Stimulated activated memory B cell treated with anti-CD40 and anti-IgM and Interleukin-4, amounts not matched to agents 10 μg/mL and 1 μg/mL and 100 μg/mL, for 72 hours (primary cell): ENCODE data around the gene FOXJ2.
"Not testable (repeated sequence)": the region's sequence is repeated elsewhere in the genome, so short reads cannot be mapped to it uniquely, and the experiment has no call there.

ENCODE experiments used
- ATAC-seq: fragments of 150-1000 bp; cut with Tn5 transposase; 2 replicates; pipeline ENCODE4 v1.10.0; 2021
- H3K27ac Mint-ChIP-seq: one replicate; pipeline ENCODE4 v1.8.0; 2022; ENCODE audit warnings: mild to moderate bottlenecking, mixed read lengths
- H3K27me3 Mint-ChIP-seq: one replicate; pipeline ENCODE4 v1.8.0; 2022; ENCODE audit warnings: mixed read lengths
- H3K36me3 Mint-ChIP-seq: one replicate; pipeline ENCODE4 v1.8.0; 2022; ENCODE audit warnings: mixed read lengths
- H3K4me1 Mint-ChIP-seq: one replicate; pipeline ENCODE4 v1.8.0; 2022; ENCODE audit warnings: mixed read lengths
- H3K4me3 Mint-ChIP-seq: one replicate; pipeline ENCODE4 v1.8.0; 2022; ENCODE audit warnings: mild to moderate bottlenecking, moderate library complexity, mixed read lengths
- H3K9me3 Mint-ChIP-seq: one replicate; pipeline ENCODE4 v1.8.0; 2022; ENCODE audit warnings: mixed read lengths

FOXJ2 gene

DNA sequence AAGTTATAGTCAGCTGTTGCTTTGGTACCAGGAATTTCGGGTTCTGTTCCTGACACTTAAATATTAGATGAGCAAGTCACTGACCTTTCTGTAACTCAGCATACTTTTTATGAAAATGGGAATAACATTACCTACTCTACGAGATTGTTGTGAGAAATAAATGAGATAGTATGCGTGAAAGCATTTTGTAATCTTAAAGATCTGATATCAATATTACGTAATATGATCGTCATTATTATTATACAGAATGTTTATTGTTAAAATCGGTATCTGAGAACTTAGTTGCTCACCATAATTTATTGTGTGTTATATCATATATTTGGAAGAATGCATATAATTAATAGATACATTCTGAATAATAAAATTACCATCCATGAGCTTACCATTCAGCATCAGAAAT is 43.4 kb downstream of the FOXJ2 start:
- H3K27ac Mint-ChIP-seq = no peak overlapping the region
- no peak overlapping the region for H3K4me3 Mint-ChIP-seq
- H3K4me1 Mint-ChIP-seq = peaks cover 15% of the 10 kb centered on the region
- H3K27me3 Mint-ChIP-seq = peaks cover 8% of the 10 kb centered on the region
- H3K9me3 Mint-ChIP-seq = no peaks in the 10 kb centered on the region
- no peaks in the 10 kb centered on the region for H3K36me3 Mint-ChIP-seq
- no peak for ATAC-seq

DNA sequence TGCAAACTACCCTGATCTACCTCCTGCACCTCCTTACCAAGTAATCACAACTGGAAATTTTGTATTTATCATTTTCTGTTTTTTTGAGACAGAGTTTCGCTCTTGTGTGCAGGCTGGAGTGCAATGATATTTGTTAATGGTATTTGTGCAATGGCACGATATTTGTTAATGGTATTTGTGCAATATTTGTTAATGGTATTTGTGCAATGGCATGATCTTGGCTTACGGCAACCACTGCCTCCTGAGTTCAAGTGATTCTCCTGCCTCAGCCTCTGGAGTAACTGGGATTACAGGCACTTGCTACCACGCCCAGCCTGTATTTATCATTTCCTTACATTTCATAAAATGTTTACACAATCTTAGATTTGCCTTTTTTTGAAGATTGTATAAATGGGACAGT is 43.9 kb downstream of the FOXJ2 start:
- H3K27ac Mint-ChIP-seq = no peak overlapping the region
- peaks cover 8% of the 10 kb centered on the region for H3K27me3 Mint-ChIP-seq
- ATAC-seq = no peak
- no peaks in the 10 kb centered on the region for H3K9me3 Mint-ChIP-seq
- H3K36me3 Mint-ChIP-seq = no peaks in the 10 kb centered on the region
- no peak overlapping the region for H3K4me3 Mint-ChIP-seq
- peaks cover 15% of the 10 kb centered on the region for H3K4me1 Mint-ChIP-seq

DNA sequence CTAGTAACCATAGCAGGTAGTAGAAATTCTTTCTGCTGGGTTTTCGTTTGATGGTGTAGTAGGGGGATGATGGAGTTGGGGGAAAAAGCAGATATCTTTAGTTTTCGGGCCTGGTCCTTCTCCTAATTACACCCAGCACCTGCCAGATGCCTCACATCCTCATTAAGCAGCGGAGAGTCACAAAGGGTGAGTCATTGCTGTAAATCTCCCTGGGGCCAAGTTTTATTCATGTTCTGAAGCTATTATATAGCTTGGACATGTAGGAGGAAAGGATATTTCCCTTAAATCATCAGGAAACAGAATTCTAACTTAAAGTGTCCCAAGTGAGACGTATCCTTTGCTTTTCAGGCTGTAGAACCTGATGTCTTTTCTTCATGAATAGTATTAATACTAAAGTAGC is 44.7 kb downstream of the FOXJ2 start:
- peaks cover 15% of the 10 kb centered on the region for H3K4me1 Mint-ChIP-seq
- ATAC-seq = no peak
- peaks cover 8% of the 10 kb centered on the region for H3K27me3 Mint-ChIP-seq
- no peaks in the 10 kb centered on the region for H3K9me3 Mint-ChIP-seq
- H3K27ac Mint-ChIP-seq = no peak overlapping the region
- no peaks in the 10 kb centered on the region for H3K36me3 Mint-ChIP-seq
- no peak overlapping the region for H3K4me3 Mint-ChIP-seq

DNA sequence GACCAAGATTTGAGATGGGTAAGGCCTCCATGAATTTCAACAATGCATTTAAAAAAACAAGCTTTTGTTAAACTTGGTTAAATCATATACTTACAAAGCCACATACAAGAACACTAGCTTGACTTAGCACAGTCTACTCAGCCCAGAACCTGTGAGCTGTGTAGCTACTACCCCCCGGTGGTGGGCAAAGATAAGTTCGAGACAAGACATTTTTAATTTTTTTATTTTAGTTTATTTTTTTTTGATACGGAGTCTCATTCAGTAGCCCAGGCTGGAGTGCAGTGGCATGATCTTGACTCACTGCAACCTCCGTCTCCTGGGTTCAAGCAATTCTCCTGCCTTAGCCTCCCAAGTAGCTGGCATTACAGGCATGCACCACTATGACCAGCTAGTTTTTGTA is 45.9 kb downstream of the FOXJ2 start:
- Mint-ChIP-seq H3K4me1 (peaks cover 26% of the 10 kb centered on the region), H3K27me3 (peaks cover 1% of the 10 kb centered on the region), H3K9me3 (no peaks in the 10 kb centered on the region), H3K4me3 (no peak overlapping the region), H3K27ac (peak overlapping the region; percentile 61), H3K36me3 (no peaks in the 10 kb centered on the region)
- ATAC-seq = no peak

DNA sequence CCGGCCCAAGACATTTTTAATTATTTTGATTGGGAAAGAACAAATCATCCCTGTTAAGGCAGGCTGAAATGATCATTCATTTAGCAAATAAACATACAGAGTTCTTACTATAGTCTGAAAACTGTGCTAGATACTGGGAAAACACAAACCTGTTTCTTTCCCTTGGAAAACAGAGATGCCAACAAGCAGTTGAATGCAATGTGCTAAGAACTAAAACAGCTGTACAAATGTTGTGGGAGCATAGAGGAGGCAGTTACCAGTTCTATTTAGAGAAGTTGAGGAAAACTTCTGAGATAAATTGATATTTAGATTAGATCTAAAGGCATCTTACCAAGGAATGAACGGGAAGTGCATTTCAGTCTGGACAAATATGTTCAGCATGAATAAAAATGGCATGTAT is 46.4 kb downstream of the FOXJ2 start:
- no peaks in the 10 kb centered on the region for H3K27me3 Mint-ChIP-seq
- ATAC-seq = no peak
- H3K9me3 Mint-ChIP-seq = no peaks in the 10 kb centered on the region
- H3K27ac Mint-ChIP-seq = peak overlapping the region; percentile 61
- H3K4me3 Mint-ChIP-seq = no peak overlapping the region
- H3K4me1 Mint-ChIP-seq = peaks cover 31% of the 10 kb centered on the region
- no peaks in the 10 kb centered on the region for H3K36me3 Mint-ChIP-seq

DNA sequence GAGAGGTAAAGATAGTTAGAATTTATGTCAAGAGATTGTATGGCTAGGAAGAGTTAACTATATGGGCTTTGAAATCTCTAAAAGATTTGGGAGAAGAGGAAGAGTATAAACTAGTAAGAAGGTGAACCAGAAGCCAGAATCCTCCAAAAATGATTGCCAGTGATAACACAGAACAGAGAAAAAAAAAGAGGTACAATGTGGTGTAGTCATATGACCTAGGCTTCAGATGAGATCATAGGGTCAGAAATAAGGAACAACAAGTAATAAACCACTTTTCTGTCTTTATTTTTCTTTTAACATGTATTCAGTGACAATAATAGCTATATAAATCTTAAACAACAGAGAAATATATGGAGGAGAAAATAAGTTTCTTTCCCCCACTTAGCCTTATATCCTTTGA is 47.6 kb downstream of the FOXJ2 start:
- Mint-ChIP-seq H3K4me1 (peaks cover 42% of the 10 kb centered on the region), H3K27me3 (no peaks in the 10 kb centered on the region), H3K36me3 (peaks cover 1% of the 10 kb centered on the region), H3K9me3 (no peaks in the 10 kb centered on the region), H3K4me3 (no peak overlapping the region), H3K27ac (peak overlapping the region; percentile 61)
- no peak for ATAC-seq

DNA sequence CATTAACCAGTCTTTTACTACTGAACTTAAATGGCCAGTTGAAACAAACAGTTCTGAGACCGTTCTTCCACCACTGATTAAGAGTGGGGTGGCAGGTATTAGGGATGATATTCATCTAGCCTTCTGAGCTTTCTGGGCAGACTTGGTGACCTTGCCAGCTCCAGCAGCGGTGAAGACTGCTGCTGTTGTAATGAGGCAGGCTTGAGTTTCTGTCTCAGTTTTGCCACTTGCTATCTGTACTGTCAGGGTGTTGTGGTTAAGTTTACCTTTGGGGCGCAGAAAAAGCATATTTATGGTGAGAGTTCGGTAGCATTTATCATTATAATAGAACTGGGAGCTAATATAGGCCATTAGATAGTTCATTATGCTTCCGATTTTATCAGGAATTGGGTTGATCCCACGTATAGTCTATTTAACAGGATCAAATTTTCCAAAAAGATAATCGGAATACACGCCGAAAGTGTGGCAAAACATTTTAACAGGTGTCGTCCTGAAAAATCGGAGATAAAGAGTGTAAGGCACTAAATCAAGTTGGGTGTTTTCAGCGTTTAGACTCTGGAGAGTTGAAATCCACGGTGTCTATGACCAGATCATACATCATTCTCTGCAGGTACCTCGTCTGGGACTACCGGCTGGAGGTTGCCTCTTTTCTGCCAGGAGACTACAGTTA is 48.9 kb downstream of the FOXJ2 start:
- no peak for ATAC-seq

DNA sequence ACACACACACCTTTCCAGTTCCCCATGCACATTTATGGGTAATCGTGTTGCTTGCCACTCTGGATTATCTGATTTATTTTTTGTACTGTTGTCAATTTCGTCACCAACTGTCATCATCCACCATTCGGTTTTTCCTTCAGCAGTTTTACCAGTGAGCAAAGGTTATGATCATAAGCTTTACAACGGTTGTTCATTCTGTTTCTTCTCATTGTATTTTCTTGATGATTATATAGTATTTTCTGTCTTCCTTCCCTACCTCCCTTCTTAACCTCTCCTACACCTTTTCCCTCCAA is 50.2 kb downstream of the FOXJ2 start:
- Mint-ChIP-seq H3K27me3 (no peaks in the 10 kb centered on the region), H3K9me3 (no peaks in the 10 kb centered on the region), H3K4me1 (peaks cover 50% of the 10 kb centered on the region), H3K36me3 (peaks cover 6% of the 10 kb centered on the region), H3K27ac (peak overlapping the region; percentile 98), H3K4me3 (peak overlapping the region; percentile 99)
- no peak for ATAC-seq

More for the DNA sequence above, 48.9 kb downstream of the FOXJ2 start:
- H3K4me3 Mint-ChIP-seq = peak overlapping the region; percentile 99
- peaks cover 47% of the 10 kb centered on the region for H3K4me1 Mint-ChIP-seq
- H3K27me3 Mint-ChIP-seq = no peaks in the 10 kb centered on the region
- H3K36me3 Mint-ChIP-seq = peaks cover 6% of the 10 kb centered on the region
- H3K9me3 Mint-ChIP-seq = no peaks in the 10 kb centered on the region
- peak overlapping the region; percentile 98 for H3K27ac Mint-ChIP-seq

DNA sequence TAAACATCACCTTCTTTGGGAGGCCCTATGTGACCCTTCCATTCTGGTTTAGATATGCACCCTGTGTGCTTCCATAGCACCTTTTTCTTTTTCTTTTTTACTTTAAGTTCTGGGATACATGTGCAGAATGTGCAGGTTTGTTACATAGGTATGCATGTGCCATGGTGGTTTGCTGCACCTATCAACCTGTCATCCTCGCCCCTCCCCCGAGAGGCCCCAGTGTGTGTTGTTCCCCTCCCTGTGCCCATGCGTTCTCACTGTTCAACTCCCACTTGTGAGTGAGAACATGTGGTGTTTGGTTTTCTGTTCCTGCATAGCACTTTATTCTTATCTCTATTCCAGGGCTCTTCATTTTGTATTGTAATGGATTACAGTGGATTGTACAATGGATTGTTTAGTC is 51.8 kb downstream of the FOXJ2 start:
- Mint-ChIP-seq H3K27ac (peak overlapping the region; percentile 98), H3K4me3 (peak overlapping the region; percentile 56), H3K4me1 (peaks cover 60% of the 10 kb centered on the region), H3K36me3 (peaks cover 11% of the 10 kb centered on the region)
- not testable (repeated sequence) for H3K27me3 Mint-ChIP-seq, ATAC-seq, H3K9me3 Mint-ChIP-seq

DNA sequence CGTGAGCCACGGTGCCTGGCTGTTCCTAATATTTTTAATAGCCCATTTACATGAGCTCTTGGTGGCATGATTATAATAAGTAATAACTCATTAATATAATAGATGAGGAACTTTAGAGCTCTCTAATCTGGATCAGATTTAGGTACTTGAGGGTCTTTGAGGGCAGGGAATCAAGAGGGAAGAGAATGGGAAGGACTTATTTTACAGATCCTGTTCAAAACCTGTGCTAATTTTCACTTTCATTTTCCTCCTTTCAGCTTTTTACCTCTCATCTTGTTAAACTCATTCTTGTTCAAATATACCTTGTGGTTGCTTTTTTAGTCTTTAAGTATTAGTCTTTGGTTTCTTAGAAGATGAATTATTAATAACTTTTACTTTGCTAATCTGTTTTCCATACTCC is 55.1 kb downstream of the FOXJ2 start:
- peaks cover 43% of the 10 kb centered on the region for H3K36me3 Mint-ChIP-seq
- H3K4me1 Mint-ChIP-seq = peaks cover 54% of the 10 kb centered on the region
- no peak for ATAC-seq
- no peaks in the 10 kb centered on the region for H3K27me3 Mint-ChIP-seq
- H3K4me3 Mint-ChIP-seq = peak overlapping the region; percentile 45
- peak overlapping the region; percentile 77 for H3K27ac Mint-ChIP-seq
- no peaks in the 10 kb centered on the region for H3K9me3 Mint-ChIP-seq

DNA sequence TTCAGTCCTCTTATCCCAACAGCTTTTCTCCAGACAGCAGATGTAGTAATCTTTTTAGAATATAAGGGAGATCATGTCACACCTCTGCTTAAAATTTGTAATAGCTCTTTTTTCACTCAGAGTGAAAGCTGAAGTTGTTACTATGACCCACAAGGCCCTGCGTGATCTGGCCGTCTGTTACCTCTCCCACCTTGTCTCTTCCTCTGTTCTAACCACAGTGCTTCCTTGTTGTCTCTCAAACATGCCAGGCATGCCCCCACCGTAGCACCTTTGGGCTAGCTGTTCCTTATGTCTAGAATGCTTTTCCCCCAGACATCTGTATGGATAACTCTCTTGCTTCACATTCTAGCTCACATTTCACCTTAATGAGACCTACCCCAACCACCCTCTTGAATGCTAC is 56.1 kb downstream of the FOXJ2 start:
- H3K27me3 Mint-ChIP-seq = no peaks in the 10 kb centered on the region
- peaks cover 45% of the 10 kb centered on the region for H3K4me1 Mint-ChIP-seq
- peak overlapping the region; percentile 77 for H3K27ac Mint-ChIP-seq
- ATAC-seq = peak; percentile 88
- H3K4me3 Mint-ChIP-seq = peak overlapping the region; percentile 45
- H3K9me3 Mint-ChIP-seq = no peaks in the 10 kb centered on the region
- peaks cover 52% of the 10 kb centered on the region for H3K36me3 Mint-ChIP-seq

DNA sequence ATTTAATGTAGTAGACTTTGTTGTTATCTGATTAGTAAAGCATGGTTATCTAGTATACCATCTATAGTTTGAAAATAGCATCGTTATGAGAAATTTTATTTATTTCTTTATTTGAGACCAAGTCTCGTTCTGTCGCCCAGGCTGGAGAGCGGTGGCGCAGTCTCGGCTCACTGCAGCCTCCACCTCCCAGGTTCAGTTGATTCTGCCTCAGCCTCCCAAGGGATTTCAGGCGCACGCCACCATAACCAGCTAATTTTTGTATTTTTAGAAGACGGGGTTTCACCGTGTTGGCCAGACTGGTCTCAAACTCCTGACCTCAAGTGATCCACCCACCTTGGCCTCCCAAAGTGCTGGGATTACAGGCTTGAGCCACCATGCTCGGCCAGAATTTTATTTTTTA is 56.8 kb downstream of the FOXJ2 start:
- ATAC-seq = peak; percentile 43
- peaks cover 38% of the 10 kb centered on the region for H3K4me1 Mint-ChIP-seq
- not testable (repeated sequence) for H3K4me3 Mint-ChIP-seq, H3K27me3 Mint-ChIP-seq, H3K9me3 Mint-ChIP-seq
- peaks cover 57% of the 10 kb centered on the region for H3K36me3 Mint-ChIP-seq
- H3K27ac Mint-ChIP-seq = peak overlapping the region; percentile 77

DNA sequence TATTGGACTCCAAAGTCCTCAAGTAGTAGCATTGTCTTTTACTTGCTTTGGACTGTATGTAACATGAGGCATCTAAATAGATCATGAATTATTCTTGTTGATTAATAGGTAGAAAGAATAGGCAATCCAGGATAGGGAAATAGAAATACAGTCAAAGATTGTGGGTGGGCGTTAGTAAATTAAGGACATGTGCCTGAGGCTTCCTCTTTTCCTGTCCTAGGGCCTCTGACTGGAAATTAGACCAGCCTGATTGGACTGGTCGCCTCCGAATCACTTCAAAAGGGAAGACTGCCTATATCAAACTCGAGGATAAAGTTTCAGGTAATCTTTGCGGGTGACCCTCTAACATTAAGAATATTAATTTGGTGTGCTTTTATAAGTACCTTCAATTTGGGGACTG is 57.2 kb downstream of the FOXJ2 start:
- H3K4me3 Mint-ChIP-seq = no peak overlapping the region
- ATAC-seq = no peak
- peaks cover 34% of the 10 kb centered on the region for H3K4me1 Mint-ChIP-seq
- no peaks in the 10 kb centered on the region for H3K9me3 Mint-ChIP-seq
- peak overlapping the region; percentile 77 for H3K27ac Mint-ChIP-seq
- H3K36me3 Mint-ChIP-seq = peaks cover 62% of the 10 kb centered on the region
- no peaks in the 10 kb centered on the region for H3K27me3 Mint-ChIP-seq

DNA sequence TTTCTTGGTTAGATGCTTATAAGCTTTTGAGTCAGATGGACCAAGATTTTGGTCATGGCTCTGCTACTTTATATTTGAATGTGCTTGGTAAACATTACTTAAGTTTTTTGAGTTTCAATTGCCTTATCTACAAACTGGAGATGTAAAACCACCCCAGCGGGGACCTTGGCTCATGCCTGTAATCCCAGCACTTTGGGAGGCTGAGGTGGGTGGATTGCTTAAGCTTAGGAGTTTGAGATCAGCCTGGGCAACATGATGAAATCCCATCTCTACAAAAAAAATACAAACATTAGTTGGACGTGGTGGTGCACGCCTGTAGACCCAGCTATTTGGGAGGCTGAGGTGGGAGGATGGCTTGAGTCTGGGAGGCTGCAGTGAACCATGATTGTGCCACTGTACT is 60.8 kb downstream of the FOXJ2 start:
- no peak overlapping the region for H3K27ac Mint-ChIP-seq
- H3K4me1 Mint-ChIP-seq = peaks cover 18% of the 10 kb centered on the region
- no peak for ATAC-seq
- no peaks in the 10 kb centered on the region for H3K9me3 Mint-ChIP-seq
- H3K4me3 Mint-ChIP-seq = no peak overlapping the region
- H3K36me3 Mint-ChIP-seq = peaks cover 78% of the 10 kb centered on the region
- H3K27me3 Mint-ChIP-seq = no peaks in the 10 kb centered on the region

DNA sequence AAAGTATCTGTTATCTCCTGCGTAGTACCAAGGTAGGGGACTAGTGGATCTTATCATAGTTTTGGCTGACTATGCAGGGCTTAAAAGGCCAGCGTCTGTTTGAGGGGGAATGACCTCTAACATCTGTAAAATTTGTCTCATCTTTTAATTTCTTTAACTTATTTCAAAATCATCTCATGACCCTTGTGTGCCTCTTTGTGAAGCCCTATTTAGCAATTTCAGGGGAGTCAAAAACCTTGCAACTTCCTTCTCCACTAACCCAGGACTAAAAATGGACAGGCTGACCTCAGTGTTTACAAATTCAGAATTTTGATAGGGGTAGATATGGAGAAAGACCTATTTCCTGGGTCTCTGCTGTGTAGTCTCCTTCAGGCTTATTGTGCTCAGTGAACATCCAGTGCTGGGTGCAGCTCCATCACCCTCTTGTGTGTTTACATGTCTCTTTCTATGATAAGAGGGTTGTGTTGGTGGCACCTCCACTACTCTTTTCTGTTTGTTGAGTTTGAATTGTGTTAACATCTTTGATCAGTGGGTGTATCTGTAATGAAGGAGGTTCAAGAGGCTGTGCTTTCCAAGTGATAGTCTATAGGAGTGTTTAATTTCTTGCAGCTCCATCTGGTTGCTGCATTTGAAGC is 63.9 kb downstream of the FOXJ2 start:
- Mint-ChIP-seq H3K27ac (no peak overlapping the region), H3K36me3 (peaks cover 80% of the 10 kb centered on the region)

DNA sequence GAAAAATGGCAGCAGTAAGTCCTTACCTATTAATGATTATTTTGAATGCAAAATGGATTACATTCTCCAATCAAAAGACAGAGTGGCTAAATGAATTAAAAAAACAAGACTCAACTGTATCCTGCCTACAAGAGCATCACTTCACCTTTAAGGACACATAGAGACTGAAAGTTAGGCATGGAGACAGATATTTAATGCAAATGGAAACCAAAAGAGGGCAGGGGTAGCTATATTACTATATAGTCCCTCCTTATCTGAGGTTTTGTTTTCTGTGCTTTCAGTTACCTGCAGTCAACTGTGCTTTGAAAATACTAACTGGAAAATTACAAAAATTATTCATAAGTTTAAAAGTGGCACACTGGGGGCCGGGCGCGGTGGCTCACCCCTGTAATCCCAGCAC is 66.7 kb downstream of the FOXJ2 start:
- Mint-ChIP-seq H3K27me3 (no peaks in the 10 kb centered on the region), H3K4me1 (no peaks in the 10 kb centered on the region), H3K4me3 (no peak overlapping the region), H3K9me3 (no peaks in the 10 kb centered on the region), H3K27ac (no peak overlapping the region), H3K36me3 (peaks cover 60% of the 10 kb centered on the region)
- ATAC-seq = no peak

More for the DNA sequence above, 63.9 kb downstream of the FOXJ2 start:
- no peak for ATAC-seq
- Mint-ChIP-seq H3K27me3 (no peaks in the 10 kb centered on the region), H3K4me3 (no peak overlapping the region), H3K9me3 (no peaks in the 10 kb centered on the region), H3K4me1 (no peaks in the 10 kb centered on the region)
